B cell (primary cell): Measurements from ENCODE around the gene PEX11B. TPM values are rescaled to one million over a fixed set of nuclear protein-coding genes. Genes with fewer than 3 reads are reported as not detected.

Source experiments
- ATAC-seq: fragments of 200-7000 bp; cut with Tn5 transposase; one replicate; pipeline ENCODE4 v1.10.0; 2021; ENCODE audit warnings: low read depth, mild to moderate bottlenecking, moderate number of reproducible peaks, moderate library complexity
- CTCF ChIA-PET: fragments of 350-600 bp; sonication (Branson Sonifier 250); formaldehyde crosslinking; loops from one replicate; lab custom pipeline; 2021; ENCODE audit warnings: antibody characterized with exemption, inconsistent platforms; lab: Charles Lee
- POLR2A ChIA-PET: fragments of 350-600 bp; sonication (Branson Sonifier 250); formaldehyde crosslinking; loops from one replicate; lab custom pipeline; 2021; ENCODE audit warnings: antibody characterized with exemption; lab: Charles Lee
- DNase-seq: peaks from one replicate; pipeline ENCODE4 v3.0.0; 2013
- H2AFZ ChIP-seq: 2 replicates; pipeline ENCODE4 v1.6.1; 2012; ENCODE audit warnings: mild to moderate bottlenecking, low read depth, low read length; ENCODE audit not compliant: insufficient read depth, poor library complexity, severe bottlenecking
- H3K27ac ChIP-seq, 2 donors: 1 replicate in 1 of 2; 2 replicates in 1 of 2; pipeline ENCODE4 v1.5.1; 2012 to 2013; ENCODE audit warnings: low read length in 2 of 2, mild to moderate bottlenecking in 2 of 2, moderate library complexity in 1 of 2
- H3K27me3 ChIP-seq, 4 experiments: fragments of 200-600 bp in 1 of 4; sonication (generic) in 1 of 4; replicated peaks in 1 of 4; 1 replicate in 2 of 4; 2 replicates in 2 of 4; pipeline versions ENCODE4 v1.6.1 to v1.7.0; 2013 to 2016; ENCODE audit warnings: low read length in 3 of 4, mild to moderate bottlenecking in 2 of 4, mixed read lengths in 1 of 4, moderate library complexity in 1 of 4; ENCODE audit not compliant: insufficient read depth in 4 of 4, control insufficient read depth in 3 of 4; ENCODE audit errors: control extremely low read depth in 1 of 4
- H3K36me3 ChIP-seq, 2 experiments: replicated peaks in 1 of 2; 1 replicate in 1 of 2; 2 replicates in 1 of 2; pipeline versions ENCODE4 v1.6.1 to v1.7.1; 2013; ENCODE audit warnings: low read length in 1 of 2; ENCODE audit not compliant: insufficient read depth in 2 of 2, control insufficient read depth in 1 of 2; ENCODE audit errors: control extremely low read depth in 1 of 2, extremely low read depth in 1 of 2
- H3K4me1 ChIP-seq, 2 donors: fragments of 200-600 bp in 1 of 2; sonication (generic) in 1 of 2; 1 replicate in 1 of 2; 2 replicates in 1 of 2; pipeline versions ENCODE4 v1.5.1 to v1.6.1; 2013 to 2017; ENCODE audit warnings: low read length in 2 of 2; ENCODE audit not compliant: control insufficient read depth in 2 of 2, insufficient read depth in 2 of 2
- H3K4me2 ChIP-seq: replicated peaks from 2 replicates; pipeline ENCODE3; 2012; ENCODE audit warnings: mild to moderate bottlenecking, low read depth, low read length; ENCODE audit not compliant: poor library complexity, severe bottlenecking
- H3K4me3 ChIP-seq, 5 experiments: fragments of 200-600 bp in 1 of 5; sonication (generic) in 1 of 5; 1 replicate in 3 of 5; 2 replicates in 2 of 5; pipeline versions ENCODE4 v1.5.1 to v1.7.0; 2011 to 2016; ENCODE audit warnings: low read length in 4 of 5, mild to moderate bottlenecking in 4 of 5, low read depth in 2 of 5, control low read depth in 1 of 5, moderate library complexity in 1 of 5; ENCODE audit not compliant: insufficient read depth in 1 of 5; ENCODE audit errors: control extremely low read depth in 1 of 5, extremely low read depth in 1 of 5
- H3K79me2 ChIP-seq: fragments of 200-600 bp; sonication (generic); one replicate; pipeline ENCODE4 v1.6.0; 2016; ENCODE audit warnings: low read length; ENCODE audit not compliant: control insufficient read depth, insufficient read depth
- H3K9ac ChIP-seq: fragments of 200-600 bp; sonication (generic); 2 replicates; pipeline ENCODE4 v1.6.1; 2017; ENCODE audit warnings: mild to moderate bottlenecking, low read length, moderate library complexity
- H3K9me3 ChIP-seq, 3 donors: one replicate each; pipeline versions ENCODE4 v1.6.1 to v1.7.1; 2013; ENCODE audit warnings: low read length in 2 of 3; ENCODE audit not compliant: control insufficient read depth in 2 of 3, insufficient read depth in 1 of 3; ENCODE audit errors: control extremely low read depth in 1 of 3
- H4K20me1 ChIP-seq: 2 replicates; pipeline ENCODE4 v1.6.0; 2012; ENCODE audit warnings: mild to moderate bottlenecking, low read length; ENCODE audit not compliant: insufficient read depth, control insufficient read depth, poor library complexity, severe bottlenecking
- H3K27ac Mint-ChIP-seq: one replicate; pipeline ENCODE4 v1.8.0; 2021; ENCODE audit warnings: mixed read lengths
- H3K27me3 Mint-ChIP-seq: one replicate; pipeline ENCODE4 v1.8.0; 2021; ENCODE audit warnings: mixed read lengths
- H3K4me1 Mint-ChIP-seq: one replicate; pipeline ENCODE4 v1.8.0; 2021; ENCODE audit warnings: mixed read lengths
- H3K4me3 Mint-ChIP-seq: one replicate; pipeline ENCODE4 v1.8.0; 2021; ENCODE audit warnings: mixed read lengths
- H3K9me3 Mint-ChIP-seq: one replicate; pipeline ENCODE4 v1.8.0; 2022; ENCODE audit warnings: mixed read lengths; ENCODE audit not compliant: insufficient read depth
- EZH2 ChIP-seq: IDR thresholded peaks from 2 replicates; pipeline ENCODE4 v1.6.1; 2012; ENCODE audit warnings: borderline replicate concordance, low read depth, mild to moderate bottlenecking, moderate library complexity, low read length; ENCODE audit not compliant: insufficient read depth, poor library complexity, severe bottlenecking
- WGBS: methylation state at CpG from one replicate; pipeline ENCODE4 v1.1.5; 2013; ENCODE audit warnings: missing lambda C conversion rate; ENCODE audit not compliant: insufficient coverage; 5-methylcytosine and 5-hydroxymethylcytosine counted together
- intact Hi-C: fragments of 100-400 bp; cut with micrococcal nuclease; formaldehyde crosslinking; loops from one replicate; pipeline ENCODE4 v1.10.0; 2022
- polyA plus RNA-seq: library from polyadenylated mRNA; depleted of rRNA; stranded (reverse); fragments of >200 nt; gene quantifications from 2 replicates; pipeline ENCODE4 v1.2.3, GENCODE V29; 2012
- total RNA-seq, 2 donors: library from RNA; stranded (reverse); fragments of 120-200 nt in 1 of 2; gene quantifications; 1 replicate in 1 of 2; 2 replicates in 1 of 2; pipeline versions ENCODE4 v1.2.3 to v1.2.4, GENCODE V29; 2013 to 2022
- TF ChIP-seq, protein P1 (sequence below): fragments of 200-600 bp; IDR thresholded peaks from one replicate; pipeline ENCODE4 v1.8.0; 2022; ENCODE audit warnings: antibody characterized with exemption, mild to moderate bottlenecking

PEX11B gene
- total and polyA plus RNA-seq, 2 donors (not counting 1 experiment from before 2014, with no cell fraction given): 16.5 to 48.1 TPM

DNA sequence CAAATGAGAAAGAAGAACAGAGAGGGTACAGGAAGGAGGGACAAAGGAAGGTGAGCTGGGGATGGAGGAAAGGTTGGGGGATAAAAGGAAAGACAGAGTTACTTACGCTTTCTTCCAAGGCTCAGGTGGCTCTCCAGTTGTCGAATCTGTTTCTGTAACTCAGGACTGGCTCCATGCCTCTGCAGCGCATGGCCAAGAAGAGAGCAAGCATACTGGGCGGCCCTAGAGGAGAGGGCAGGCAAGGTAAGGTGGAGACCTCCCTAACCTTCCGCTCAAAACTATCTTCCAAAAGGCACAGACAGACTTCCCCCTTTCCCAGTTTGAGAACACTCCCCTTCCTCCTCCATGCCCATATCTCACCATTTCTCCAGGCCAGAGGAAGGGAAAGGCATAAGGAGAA lies 922 bp downstream of the PEX11B start:
- H3K27me3 ChIP-seq: no peaks in the 10 kb centered on the region
- 100% methylated on average over 1 of the region's 5 CpGs for WGBS
- peaks cover 10% of the 10 kb centered on the region for H3K79me2 ChIP-seq
- no peaks in the 10 kb centered on the region for H3K27me3 Mint-ChIP-seq
- H3K27ac ChIP-seq: peak overlapping the region; percentile 74 to 79
- POLR2A ChIA-PET: interaction anchor here (0.6 to 2.5 kb wide), 4 partner anchors 10 to 49 kb away, joined by 4 to 28 read pairs (median 12); partner anchors contain the start of genes ANKRD34A, LIX1L, POLR3GL and RBM8A
- peak overlapping the region; percentile 95 for H3K27ac Mint-ChIP-seq
- no peak for TF ChIP-seq EZH2
- TF ChIP-seq, protein P1, sequence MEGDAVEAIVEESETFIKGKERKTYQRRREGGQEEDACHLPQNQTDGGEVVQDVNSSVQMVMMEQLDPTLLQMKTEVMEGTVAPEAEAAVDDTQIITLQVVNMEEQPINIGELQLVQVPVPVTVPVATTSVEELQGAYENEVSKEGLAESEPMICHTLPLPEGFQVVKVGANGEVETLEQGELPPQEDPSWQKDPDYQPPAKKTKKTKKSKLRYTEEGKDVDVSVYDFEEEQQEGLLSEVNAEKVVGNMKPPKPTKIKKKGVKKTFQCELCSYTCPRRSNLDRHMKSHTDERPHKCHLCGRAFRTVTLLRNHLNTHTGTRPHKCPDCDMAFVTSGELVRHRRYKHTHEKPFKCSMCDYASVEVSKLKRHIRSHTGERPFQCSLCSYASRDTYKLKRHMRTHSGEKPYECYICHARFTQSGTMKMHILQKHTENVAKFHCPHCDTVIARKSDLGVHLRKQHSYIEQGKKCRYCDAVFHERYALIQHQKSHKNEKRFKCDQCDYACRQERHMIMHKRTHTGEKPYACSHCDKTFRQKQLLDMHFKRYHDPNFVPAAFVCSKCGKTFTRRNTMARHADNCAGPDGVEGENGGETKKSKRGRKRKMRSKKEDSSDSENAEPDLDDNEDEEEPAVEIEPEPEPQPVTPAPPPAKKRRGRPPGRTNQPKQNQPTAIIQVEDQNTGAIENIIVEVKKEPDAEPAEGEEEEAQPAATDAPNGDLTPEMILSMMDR: no peak
- H2AFZ ChIP-seq: peak overlapping the region; percentile 90
- peaks cover 0 to 25% of the 10 kb centered on the region in 2 experiments for H3K36me3 ChIP-seq
- H4K20me1 ChIP-seq: no peaks in the 10 kb centered on the region
- peak overlapping the region; percentile 92 for H3K4me3 Mint-ChIP-seq
- H3K9ac ChIP-seq: peak overlapping the region; percentile 68
- CTCF ChIA-PET: no interaction called here
- peak overlapping the region; percentile 75 for H3K4me2 ChIP-seq
- peaks cover 37% of the 10 kb centered on the region for H3K4me1 Mint-ChIP-seq
- no peak for DNase-seq
- ATAC-seq: no peak
- H3K9me3 Mint-ChIP-seq: no peaks in the 10 kb centered on the region
- intact Hi-C loops: no loop called here
- H3K9me3 ChIP-seq: no peaks in the 10 kb centered on the region
- H3K4me1 ChIP-seq: peaks cover 15 to 24% of the 10 kb centered on the region in 2 donors
- peak overlapping the region; percentile 69 to 98 (median 75) for H3K4me3 ChIP-seq

DNA sequence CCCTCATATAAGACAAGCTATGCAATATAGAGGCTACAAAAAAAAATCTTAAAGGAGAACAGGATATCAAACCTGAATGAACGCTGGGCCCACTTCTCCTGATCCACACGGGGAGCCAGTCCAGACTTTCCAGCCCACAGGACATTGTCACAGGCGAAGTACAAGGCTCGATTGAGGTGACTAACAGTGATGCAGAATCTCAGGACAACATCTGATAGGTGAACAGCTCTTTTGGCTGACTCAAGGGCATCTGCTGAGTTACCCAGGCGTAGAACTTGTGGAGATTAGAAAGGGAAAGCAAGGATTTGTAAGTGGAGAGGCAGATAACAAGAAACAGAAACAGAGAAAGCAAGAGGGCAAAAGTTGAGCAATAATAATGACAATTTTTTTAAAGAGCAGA lies 1.8 kb downstream of the PEX11B start:
- Histone ChIP-seq H3K27ac (no peak overlapping the region), H3K9me3 (no peaks in the 10 kb centered on the region), H3K79me2 (peaks cover 10% of the 10 kb centered on the region), H3K36me3 (peaks cover 0 to 31% of the 10 kb centered on the region in 2 experiments), H3K27me3 (no peaks in the 10 kb centered on the region), H3K4me3 (no peak overlapping the region), H2AFZ (no peak overlapping the region), H4K20me1 (no peaks in the 10 kb centered on the region), H3K4me2 (no peak overlapping the region), H3K9ac (no peak overlapping the region), H3K4me1 (peaks cover 15 to 24% of the 10 kb centered on the region in 2 donors)
- Mint-ChIP-seq H3K4me3 (peak overlapping the region; percentile 82), H3K9me3 (no peaks in the 10 kb centered on the region), H3K4me1 (peaks cover 41% of the 10 kb centered on the region), H3K27ac (peak overlapping the region; percentile 81), H3K27me3 (no peaks in the 10 kb centered on the region)
- ChIA-PET POLR2A (interaction anchor here (0.6 to 1.1 kb wide), 2 partner anchors 48 to 92 kb away, joined by 3 to 4 read pairs; partner anchors contain the start of genes ANKRD34A and POLR3GL), CTCF (interaction anchor here (0.8 to 9.3 kb wide), 2 partner anchors 10 to 70 kb away, joined by 3 to 107 read pairs; partner anchors contain the start of gene NUDT17)
- WGBS: 93% methylated on average over 5 of the region's 5 CpGs
- ATAC-seq: no peak
- no peak for DNase-seq
- TF ChIP-seq EZH2: no peak
- TF ChIP-seq, protein P1: no peak
- intact Hi-C loops: no loop called here
